A549 (cell line): ENCODE measurements around the gene LATS2. TPM values are rescaled to one million over a fixed set of nuclear protein-coding genes. Genes with fewer than 3 reads are reported as not detected.
A peak's percentile ranks its signal among the peaks of the same experiment; 100 is the strongest.

Experiments used
- ATAC-seq, 2 experiments: fragments of 200-7000 bp in 1 of 2; fragments of >200 bp in 1 of 2; cut with Nextera tagmentation in 1 of 2; cut with Tn5 transposase in 1 of 2; 3 replicates each; pipeline versions ENCODE4 v1.8.0 to v1.9.1; 2018 to 2020; ENCODE audit warnings: mild to moderate bottlenecking in 1 of 2, moderate library complexity in 1 of 2
- CTCF ChIA-PET: fragments of 300-600 bp; sonication (Branson Sonifier 250); formaldehyde crosslinking; extraction: SDS; loops from one replicate; lab custom pipeline; 2021; ENCODE audit warnings: antibody characterized with exemption, inconsistent platforms; lab: Yijun Ruan, JAX
- POLR2A ChIA-PET: fragments of 350-600 bp; formaldehyde crosslinking; extraction: SDS; loops from one replicate; lab custom pipeline; 2021; ENCODE audit warnings: antibody characterized with exemption, inconsistent platforms; lab: Yijun Ruan, JAX
- DNase-seq, 2 experiments: peaks; one replicate each; pipeline versions ENCODE4 v3.0.0 to v3.0.0-alpha.2; 2011 to 2016; ENCODE audit warnings: low read depth in 1 of 2, low spot score in 1 of 2
- FAIRE-seq: peaks from 2 replicates; lab custom pipeline; 2011; peaks lifted over from hg19 to GRCh38; lab: Jason Lieb, UNC
- H3K27ac ChIP-seq, 2 experiments: fragments of >200 bp; sonication (Bioruptor Twin); formaldehyde crosslinking; 3 replicates each; pipeline ENCODE4 v1.5.1; 2016 to 2017
- H3K4me1 ChIP-seq: fragments of >200 bp; sonication (Bioruptor Twin); formaldehyde crosslinking; 3 replicates; pipeline ENCODE4 v1.6.1; 2016
- H3K4me2 ChIP-seq: fragments of >200 bp; sonication (Bioruptor Twin); formaldehyde crosslinking; 3 replicates; pipeline ENCODE4 v1.6.1; 2016
- H3K4me3 ChIP-seq: fragments of >200 bp; sonication (Bioruptor Twin); formaldehyde crosslinking; 3 replicates; pipeline ENCODE4 v1.5.1; 2016
- H3K9me3 ChIP-seq: fragments of >200 bp; sonication (Bioruptor Twin); formaldehyde crosslinking; 3 replicates; pipeline ENCODE4 v1.6.1; 2016
- BHLHE40 ChIP-seq: IDR thresholded peaks from 2 replicates; pipeline ENCODE4 v1.6.1; 2012; ENCODE audit warnings: low read depth, low read length, inconsistent platforms
- CBX2 ChIP-seq: fragments of 200-600 bp; sonication (generic); IDR thresholded peaks from 2 replicates; pipeline ENCODE4 v1.6.1; 2016; ENCODE audit warnings: low read depth, mild to moderate bottlenecking, borderline replicate concordance
- CHD2 ChIP-seq: fragments of 150-350 bp; IDR thresholded peaks from 2 replicates; pipeline ENCODE4 v1.6.1; 2014; ENCODE audit warnings: low read length; ENCODE audit not compliant: partially characterized antibody
- CHD4 ChIP-seq: fragments of 200-600 bp; sonication (generic); IDR thresholded peaks from 2 replicates; pipeline ENCODE4 v1.6.1; 2016; ENCODE audit warnings: antibody characterized with exemption, mild to moderate bottlenecking, borderline replicate concordance
- FOSB ChIP-seq: fragments of 250-450 bp; sonication (Bioruptor Pico); IDR thresholded peaks from 2 replicates; pipeline ENCODE4 v1.5.0; 2020; ENCODE audit warnings: mild to moderate bottlenecking, moderate library complexity
- FOXS1 ChIP-seq: fragments of 250-450 bp; sonication (Bioruptor Pico); IDR thresholded peaks from 2 replicates; pipeline ENCODE4 v1.5.0; 2020; ENCODE audit warnings: mild to moderate bottlenecking, moderate library complexity
- GATA3 ChIP-seq: IDR thresholded peaks from 2 replicates; pipeline ENCODE4 v1.6.1; 2012; ENCODE audit warnings: borderline replicate concordance
- HOXB5 ChIP-seq: fragments of 250-450 bp; sonication (Bioruptor Pico); IDR thresholded peaks from 2 replicates; pipeline ENCODE4 v1.5.0; 2020; ENCODE audit warnings: mild to moderate bottlenecking, moderate library complexity
- JUN ChIP-seq, 2 experiments: fragments of >200 bp; sonication (Bioruptor Twin); formaldehyde crosslinking; IDR thresholded peaks; 2 replicates in 1 of 2; 3 replicates in 1 of 2; pipeline ENCODE4 v1.6.1; 2016 to 2017
- NPAS2 ChIP-seq: fragments of 250-450 bp; sonication (Bioruptor Pico); IDR thresholded peaks from 2 replicates; pipeline ENCODE4 v1.8.0; 2022; ENCODE audit warnings: mild to moderate bottlenecking, moderate library complexity, borderline replicate concordance
- NR3C1 ChIP-seq: fragments of >200 bp; sonication (Bioruptor Twin); formaldehyde crosslinking; IDR thresholded peaks from 3 replicates; pipeline ENCODE4 v1.6.1; 2017
- PHF8 ChIP-seq: fragments of 200-600 bp; sonication (generic); IDR thresholded peaks from 2 replicates; pipeline ENCODE4 v1.6.1; 2016; ENCODE audit warnings: low read depth, mild to moderate bottlenecking, antibody characterized with exemption, moderate library complexity, borderline replicate concordance
- RFX5 ChIP-seq: fragments of 450-650 bp; IDR thresholded peaks from 2 replicates; pipeline ENCODE4 v1.7.1; 2014; ENCODE audit warnings: antibody characterized with exemption, mild to moderate bottlenecking, moderate library complexity
- TFCP2L1 ChIP-seq: fragments of 250-450 bp; sonication (Bioruptor Pico); IDR thresholded peaks from 2 replicates; pipeline ENCODE4 v1.5.0; 2021; ENCODE audit warnings: mild to moderate bottlenecking
- TP53 ChIP-seq: fragments of 250-450 bp; sonication (Bioruptor Pico); IDR thresholded peaks from 2 replicates; pipeline ENCODE4 v1.5.0; 2021; ENCODE audit warnings: mild to moderate bottlenecking, moderate library complexity
- WGBS: methylation state at CpG from one replicate; pipeline ENCODE4 v1.1.6; 2017; ENCODE audit errors: missing lambda C conversion rate; 5-methylcytosine and 5-hydroxymethylcytosine counted together
- polyA plus RNA-seq, 4 experiments: library from polyadenylated mRNA; depleted of rRNA in 3 of 4; stranded (reverse); fragments of >200 nt; fragmentation: RNase III in 1 of 4; extraction: RNeasy Plus Mini Kit Qiagen cat#74134 plus additional on column Dnase treatment in 1 of 4; gene quantifications; 2 replicates in 3 of 4; 3 replicates in 1 of 4; pipeline ENCODE4 v1.2.3, GENCODE V29; 2011 to 2017
- TF ChIP-seq, protein P1 (sequence below): fragments of >200 bp; sonication (Bioruptor Twin); formaldehyde crosslinking; IDR thresholded peaks from 3 replicates; pipeline ENCODE4 v1.6.1; 2016
- TF ChIP-seq, protein P2 (sequence below): fragments of >200 bp; sonication (Bioruptor Twin); formaldehyde crosslinking; IDR thresholded peaks from 3 replicates; pipeline ENCODE4 v1.5.1; 2016
- TF ChIP-seq, protein P3 (sequence below): IDR thresholded peaks from 2 replicates; pipeline ENCODE4 v1.6.1; 2012
- TF ChIP-seq, protein P4 (sequence below): IDR thresholded peaks from 2 replicates; pipeline ENCODE4 v1.6.1; 2012; ENCODE audit warnings: low read depth, borderline replicate concordance
- TF ChIP-seq, protein P5 (sequence below): fragments of 250-450 bp; sonication (Bioruptor Pico); IDR thresholded peaks from 2 replicates; pipeline ENCODE4 v1.5.0; 2021; ENCODE audit warnings: mild to moderate bottlenecking, moderate library complexity, borderline replicate concordance
- TF ChIP-seq, protein P6 (sequence below): fragments of 150-350 bp; IDR thresholded peaks from 2 replicates; pipeline ENCODE4 v1.6.1; 2014; ENCODE audit warnings: low read depth, mild to moderate bottlenecking, low read length
- TF ChIP-seq, protein P7 (sequence below): fragments of 250-450 bp; sonication (Bioruptor Pico); IDR thresholded peaks from 2 replicates; pipeline ENCODE4 v1.5.0; 2020; ENCODE audit warnings: low read depth, mild to moderate bottlenecking, moderate library complexity

Gene LATS2
- polyA plus RNA-seq, 2 of the 4 experiments (the other 2 are of a cell fraction), result 7.8 to 7.9 TPM

DNA sequence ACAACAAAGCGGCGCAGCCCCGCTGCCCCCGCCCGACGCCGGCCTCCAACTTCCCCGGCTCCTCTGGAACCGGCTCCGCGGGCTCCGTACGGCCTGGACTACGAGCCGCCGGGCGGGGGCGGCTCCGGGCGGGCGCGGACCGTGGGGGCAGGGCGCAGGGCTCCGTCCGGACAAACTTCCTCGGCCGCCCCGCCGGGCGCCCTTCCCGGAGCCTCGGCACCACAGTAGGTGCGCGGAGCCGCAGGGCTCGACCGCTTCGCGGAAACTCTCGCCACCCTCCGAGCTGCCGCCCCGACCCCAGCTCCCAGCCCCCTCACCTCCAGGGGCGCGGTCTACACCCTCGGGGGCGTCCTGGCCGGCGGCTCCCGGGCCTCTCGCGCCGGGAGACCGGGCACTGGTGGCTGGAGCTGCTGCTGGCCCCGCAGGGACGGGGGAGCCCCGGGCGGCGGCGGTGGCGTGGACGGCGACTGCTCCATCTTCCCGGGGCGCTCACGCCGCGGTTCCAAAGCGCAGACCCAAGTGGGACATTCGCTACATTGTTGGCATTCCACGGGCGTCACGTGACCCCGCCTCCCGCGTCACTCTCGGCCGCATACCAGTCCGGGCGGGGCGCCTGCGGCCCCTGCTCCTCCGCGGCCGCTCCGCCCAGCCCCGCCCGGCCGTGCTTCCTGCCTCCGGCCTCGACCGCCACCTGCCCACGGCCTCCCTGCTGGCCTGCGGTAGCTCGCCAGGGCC lies at the start of gene LATS2 (continued):
- TF ChIP-seq TP53 (CRISPR knock-in tag) (no peak), HOXB5 (CRISPR knock-in tag) (peak; percentile 79; the same call in 1 of the 2 replicates), BHLHE40 (no peak), NPAS2 (CRISPR knock-in tag) (no peak), TFCP2L1 (CRISPR knock-in tag) (no peak)

DNA sequence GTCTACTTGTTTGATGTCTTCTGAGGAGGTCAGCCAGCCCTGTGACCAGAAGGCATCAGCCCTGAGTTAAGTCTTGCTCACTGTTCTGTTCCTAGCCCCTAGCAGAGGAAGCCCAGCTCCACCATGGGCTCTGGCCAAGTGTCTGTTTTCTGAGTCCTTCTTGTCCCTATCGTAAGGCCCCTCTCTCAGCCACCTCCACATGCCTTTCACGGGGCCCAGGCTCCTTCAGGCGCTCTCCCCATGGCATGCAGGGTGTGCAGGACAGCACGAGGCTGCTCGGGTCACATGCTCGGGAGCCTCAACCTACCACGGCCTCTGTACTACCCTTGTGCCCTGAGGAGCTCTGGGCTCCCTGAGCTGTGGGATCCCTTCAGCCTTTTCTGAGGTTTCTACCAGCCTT lies 47.8 kb upstream of the LATS2 start:
- POLR2A ChIA-PET, result no interaction called here
- no peaks in the 10 kb centered on the region for H3K9me3 ChIP-seq
- no peak for DNase-seq
- ATAC-seq, result no peak
- no peak overlapping the region for H3K4me2 ChIP-seq
- no peak overlapping the region for H3K4me3 ChIP-seq
- peak overlapping the region in 1 of 2 experiments; percentile 18; a peak in 1 of 6 replicates for H3K27ac ChIP-seq
- FAIRE-seq, result no peak
- no peaks in the 10 kb centered on the region for H3K4me1 ChIP-seq
- TF ChIP-seq, protein P1, sequence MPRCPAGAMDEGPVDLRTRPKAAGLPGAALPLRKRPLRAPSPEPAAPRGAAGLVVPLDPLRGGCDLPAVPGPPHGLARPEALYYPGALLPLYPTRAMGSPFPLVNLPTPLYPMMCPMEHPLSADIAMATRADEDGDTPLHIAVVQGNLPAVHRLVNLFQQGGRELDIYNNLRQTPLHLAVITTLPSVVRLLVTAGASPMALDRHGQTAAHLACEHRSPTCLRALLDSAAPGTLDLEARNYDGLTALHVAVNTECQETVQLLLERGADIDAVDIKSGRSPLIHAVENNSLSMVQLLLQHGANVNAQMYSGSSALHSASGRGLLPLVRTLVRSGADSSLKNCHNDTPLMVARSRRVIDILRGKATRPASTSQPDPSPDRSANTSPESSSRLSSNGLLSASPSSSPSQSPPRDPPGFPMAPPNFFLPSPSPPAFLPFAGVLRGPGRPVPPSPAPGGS, result no peak
- TF ChIP-seq, protein P2, sequence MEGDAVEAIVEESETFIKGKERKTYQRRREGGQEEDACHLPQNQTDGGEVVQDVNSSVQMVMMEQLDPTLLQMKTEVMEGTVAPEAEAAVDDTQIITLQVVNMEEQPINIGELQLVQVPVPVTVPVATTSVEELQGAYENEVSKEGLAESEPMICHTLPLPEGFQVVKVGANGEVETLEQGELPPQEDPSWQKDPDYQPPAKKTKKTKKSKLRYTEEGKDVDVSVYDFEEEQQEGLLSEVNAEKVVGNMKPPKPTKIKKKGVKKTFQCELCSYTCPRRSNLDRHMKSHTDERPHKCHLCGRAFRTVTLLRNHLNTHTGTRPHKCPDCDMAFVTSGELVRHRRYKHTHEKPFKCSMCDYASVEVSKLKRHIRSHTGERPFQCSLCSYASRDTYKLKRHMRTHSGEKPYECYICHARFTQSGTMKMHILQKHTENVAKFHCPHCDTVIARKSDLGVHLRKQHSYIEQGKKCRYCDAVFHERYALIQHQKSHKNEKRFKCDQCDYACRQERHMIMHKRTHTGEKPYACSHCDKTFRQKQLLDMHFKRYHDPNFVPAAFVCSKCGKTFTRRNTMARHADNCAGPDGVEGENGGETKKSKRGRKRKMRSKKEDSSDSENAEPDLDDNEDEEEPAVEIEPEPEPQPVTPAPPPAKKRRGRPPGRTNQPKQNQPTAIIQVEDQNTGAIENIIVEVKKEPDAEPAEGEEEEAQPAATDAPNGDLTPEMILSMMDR, result no peak
- TF ChIP-seq FOXS1 (CRISPR knock-in tag) (no peak), CHD4 (no peak), BHLHE40 (no peak), JUN (IDR thresholded peaks at IDR 0.05) (no peak), FOSB (CRISPR knock-in tag) (no peak), RFX5 (no peak), CBX2 (no peak), GATA3 (no peak), NR3C1 (no peak), PHF8 (no peak), CHD2 (no peak), NPAS2 (CRISPR knock-in tag) (no peak)
- TF ChIP-seq, protein P3, sequence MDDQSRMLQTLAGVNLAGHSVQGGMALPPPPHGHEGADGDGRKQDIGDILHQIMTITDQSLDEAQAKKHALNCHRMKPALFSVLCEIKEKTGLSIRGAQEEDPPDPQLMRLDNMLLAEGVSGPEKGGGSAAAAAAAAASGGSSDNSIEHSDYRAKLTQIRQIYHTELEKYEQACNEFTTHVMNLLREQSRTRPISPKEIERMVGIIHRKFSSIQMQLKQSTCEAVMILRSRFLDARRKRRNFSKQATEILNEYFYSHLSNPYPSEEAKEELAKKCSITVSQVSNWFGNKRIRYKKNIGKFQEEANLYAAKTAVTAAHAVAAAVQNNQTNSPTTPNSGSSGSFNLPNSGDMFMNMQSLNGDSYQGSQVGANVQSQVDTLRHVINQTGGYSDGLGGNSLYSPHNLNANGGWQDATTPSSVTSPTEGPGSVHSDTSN, result no peak
- TF ChIP-seq, protein P4, sequence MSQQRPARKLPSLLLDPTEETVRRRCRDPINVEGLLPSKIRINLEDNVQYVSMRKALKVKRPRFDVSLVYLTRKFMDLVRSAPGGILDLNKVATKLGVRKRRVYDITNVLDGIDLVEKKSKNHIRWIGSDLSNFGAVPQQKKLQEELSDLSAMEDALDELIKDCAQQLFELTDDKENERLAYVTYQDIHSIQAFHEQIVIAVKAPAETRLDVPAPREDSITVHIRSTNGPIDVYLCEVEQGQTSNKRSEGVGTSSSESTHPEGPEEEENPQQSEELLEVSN, result no peak
- TF ChIP-seq, protein P5, sequence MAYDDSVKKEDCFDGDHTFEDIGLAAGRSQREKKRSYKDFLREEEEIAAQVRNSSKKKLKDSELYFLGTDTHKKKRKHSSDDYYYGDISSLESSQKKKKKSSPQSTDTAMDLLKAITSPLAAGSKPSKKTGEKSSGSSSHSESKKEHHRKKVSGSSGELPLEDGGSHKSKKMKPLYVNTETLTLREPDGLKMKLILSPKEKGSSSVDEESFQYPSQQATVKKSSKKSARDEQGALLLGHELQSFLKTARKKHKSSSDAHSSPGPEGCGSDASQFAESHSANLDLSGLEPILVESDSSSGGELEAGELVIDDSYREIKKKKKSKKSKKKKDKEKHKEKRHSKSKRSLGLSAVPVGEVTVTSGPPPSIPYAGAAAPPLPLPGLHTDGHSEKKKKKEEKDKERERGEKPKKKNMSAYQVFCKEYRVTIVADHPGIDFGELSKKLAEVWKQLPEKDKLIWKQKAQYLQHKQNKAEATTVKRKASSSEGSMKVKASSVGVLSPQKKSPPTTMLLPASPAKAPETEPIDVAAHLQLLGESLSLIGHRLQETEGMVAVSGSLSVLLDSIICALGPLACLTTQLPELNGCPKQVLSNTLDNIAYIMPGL (CRISPR knock-in tag), result no peak
- TF ChIP-seq, protein P6, sequence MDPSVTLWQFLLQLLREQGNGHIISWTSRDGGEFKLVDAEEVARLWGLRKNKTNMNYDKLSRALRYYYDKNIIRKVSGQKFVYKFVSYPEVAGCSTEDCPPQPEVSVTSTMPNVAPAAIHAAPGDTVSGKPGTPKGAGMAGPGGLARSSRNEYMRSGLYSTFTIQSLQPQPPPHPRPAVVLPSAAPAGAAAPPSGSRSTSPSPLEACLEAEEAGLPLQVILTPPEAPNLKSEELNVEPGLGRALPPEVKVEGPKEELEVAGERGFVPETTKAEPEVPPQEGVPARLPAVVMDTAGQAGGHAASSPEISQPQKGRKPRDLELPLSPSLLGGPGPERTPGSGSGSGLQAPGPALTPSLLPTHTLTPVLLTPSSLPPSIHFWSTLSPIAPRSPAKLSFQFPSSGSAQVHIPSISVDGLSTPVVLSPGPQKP, result no peak
- TF ChIP-seq, protein P7, sequence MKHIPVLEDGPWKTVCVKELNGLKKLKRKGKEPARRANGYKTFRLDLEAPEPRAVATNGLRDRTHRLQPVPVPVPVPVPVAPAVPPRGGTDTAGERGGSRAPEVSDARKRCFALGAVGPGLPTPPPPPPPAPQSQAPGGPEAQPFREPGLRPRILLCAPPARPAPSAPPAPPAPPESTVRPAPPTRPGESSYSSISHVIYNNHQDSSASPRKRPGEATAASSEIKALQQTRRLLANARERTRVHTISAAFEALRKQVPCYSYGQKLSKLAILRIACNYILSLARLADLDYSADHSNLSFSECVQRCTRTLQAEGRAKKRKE, result no peak
- CTCF ChIA-PET, result interaction anchor here (0.6 to 1.7 kb wide), 5 partner anchors 21 to 368 kb away, joined by 3 to 6 read pairs (median 3); no protein-coding TSS in a partner anchor
- WGBS, result 78% methylated on average over 7 of the region's 7 CpGs
